DND-41 (cell line): ENCODE measurements around the gene ERMAP.
"Not testable (repeated sequence)": the region's sequence is repeated elsewhere in the genome, so short reads cannot be mapped to it uniquely, and the experiment has no call there.

Experiments used
- ATAC-seq: fragments of 200-7000 bp; cut with Tn5 transposase; 3 replicates; pipeline ENCODE4 v1.9.1; 2021; ENCODE audit warnings: low read depth; ENCODE audit not compliant: insufficient read depth
- DNase-seq: peaks from one replicate; pipeline ENCODE4 v3.0.0-alpha.2; 2020
- H2AFZ ChIP-seq: 2 replicates; pipeline ENCODE4 v1.6.0; 2012; ENCODE audit warnings: low read depth, low read length
- H3K27ac ChIP-seq: 2 replicates; pipeline ENCODE4 v1.5.1; 2012; ENCODE audit warnings: low read length, inconsistent platforms
- H3K27me3 ChIP-seq: fragments of 200-600 bp; sonication (generic); 2 replicates; pipeline ENCODE4 v1.6.0; 2012; ENCODE audit warnings: low read length, mild to moderate bottlenecking, inconsistent platforms; ENCODE audit not compliant: insufficient read depth, poor library complexity
- H3K36me3 ChIP-seq: 2 replicates; pipeline ENCODE4 v1.5.1; 2012; ENCODE audit warnings: low read length, inconsistent platforms; ENCODE audit not compliant: insufficient read depth
- H3K4me1 ChIP-seq: 2 replicates; pipeline ENCODE4 v1.5.1; 2012; ENCODE audit warnings: mild to moderate bottlenecking, low read length; ENCODE audit not compliant: insufficient read depth
- H3K4me2 ChIP-seq: 2 replicates; pipeline ENCODE4 v1.6.0; 2012; ENCODE audit warnings: mild to moderate bottlenecking, moderate library complexity, low read length, inconsistent platforms; ENCODE audit not compliant: insufficient read depth
- H3K4me3 ChIP-seq, 2 experiments: fragments of 200-600 bp in 1 of 2; shearing (Covaris generic) in 1 of 2; 2 replicates each; pipeline ENCODE4 v1.5.1; 2012 to 2016; ENCODE audit warnings: inconsistent platforms in 2 of 2, low read length in 2 of 2, mild to moderate bottlenecking in 2 of 2, low read depth in 1 of 2, moderate library complexity in 1 of 2
- H3K79me2 ChIP-seq: 2 replicates; pipeline ENCODE4 v1.6.0; 2012; ENCODE audit warnings: low read length, inconsistent platforms; ENCODE audit not compliant: insufficient read depth
- H3K9ac ChIP-seq: 2 replicates; pipeline ENCODE4 v1.6.0; 2012; ENCODE audit warnings: low read depth, mild to moderate bottlenecking, inconsistent platforms, low read length, moderate library complexity
- H3K9me3 ChIP-seq: 2 replicates; pipeline ENCODE4 v1.5.1; 2012; ENCODE audit warnings: low read length, moderate library complexity, mild to moderate bottlenecking, inconsistent platforms; ENCODE audit not compliant: insufficient read depth, severe bottlenecking
- H4K20me1 ChIP-seq: 2 replicates; pipeline ENCODE4 v1.6.0; 2012; ENCODE audit warnings: low read length; ENCODE audit not compliant: insufficient read depth
- EZH2 ChIP-seq: IDR thresholded peaks from 3 replicates; pipeline ENCODE4 v1.6.1; 2012; ENCODE audit warnings: borderline replicate concordance, low read depth, mild to moderate bottlenecking, moderate library complexity, low read length, inconsistent platforms; ENCODE audit not compliant: severe bottlenecking
- TF ChIP-seq, protein P1 (sequence below): IDR thresholded peaks from 2 replicates; pipeline ENCODE4 v1.5.1; 2012; ENCODE audit warnings: borderline replicate concordance, low read length, moderate library complexity, mild to moderate bottlenecking; ENCODE audit not compliant: poor library complexity, severe bottlenecking; ENCODE audit errors: extremely low read depth

ERMAP gene

DNA sequence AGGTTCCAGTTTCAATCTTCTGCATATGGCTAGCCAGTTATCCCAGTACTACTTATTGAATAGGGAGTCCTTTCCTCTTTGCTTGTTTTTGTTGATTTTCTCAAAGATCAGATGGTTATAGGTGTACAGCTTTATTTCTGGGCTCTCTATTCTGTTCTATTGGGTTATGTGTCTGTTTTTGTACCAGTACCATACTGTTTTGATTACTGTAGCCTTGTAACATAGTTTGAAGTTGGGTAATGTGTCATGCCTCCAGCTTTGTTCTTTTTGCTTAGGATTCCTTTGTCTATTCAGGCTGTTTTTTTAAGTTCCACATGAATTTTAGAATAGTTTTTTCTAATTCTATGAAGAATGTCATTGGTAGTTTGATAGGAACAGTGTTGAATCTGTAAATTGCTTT, 56.2 kb downstream of the ERMAP start:
- H3K27me3 ChIP-seq, H3K9ac ChIP-seq, H3K79me2 ChIP-seq, H3K4me2 ChIP-seq, H3K36me3 ChIP-seq, H3K4me3 ChIP-seq, H4K20me1 ChIP-seq, H3K4me1 ChIP-seq, H2AFZ ChIP-seq, H3K27ac ChIP-seq, H3K9me3 ChIP-seq, DNase-seq, ATAC-seq: not testable (repeated sequence)

DNA sequence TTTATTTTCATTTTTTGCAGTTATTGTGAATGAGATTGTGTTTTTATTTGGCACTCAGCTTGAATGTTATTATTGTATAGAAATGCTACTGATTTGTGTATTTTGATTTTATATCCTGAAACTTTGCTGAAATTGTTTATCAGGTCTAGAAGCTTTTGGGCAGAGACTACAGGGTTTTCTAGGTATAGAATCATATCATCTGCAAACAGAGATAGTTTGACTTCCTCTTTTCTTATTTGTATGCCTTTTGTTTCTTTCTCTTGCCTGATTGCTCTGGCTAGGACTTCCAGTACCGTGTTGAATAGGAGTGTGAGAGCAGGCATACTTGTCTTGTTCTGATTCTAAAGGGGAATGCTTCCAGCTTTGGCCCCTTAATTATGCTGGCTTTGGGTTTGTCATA, 56.7 kb downstream of the ERMAP start:
- H3K27ac ChIP-seq = no peak overlapping the region
- H3K4me3 ChIP-seq = no peak overlapping the region
- H3K27me3 ChIP-seq = peaks cover 9% of the 10 kb centered on the region
- H3K79me2 ChIP-seq = no peaks in the 10 kb centered on the region
- H4K20me1 ChIP-seq = no peaks in the 10 kb centered on the region
- no peaks in the 10 kb centered on the region for H3K4me1 ChIP-seq
- DNase-seq (no peak), ATAC-seq (no peak)
- H3K9me3 ChIP-seq = no peaks in the 10 kb centered on the region
- H2AFZ ChIP-seq = no peak overlapping the region
- H3K4me2 ChIP-seq = no peak overlapping the region
- H3K9ac ChIP-seq = no peak overlapping the region
- no peaks in the 10 kb centered on the region for H3K36me3 ChIP-seq
- TF ChIP-seq EZH2 = no peak
- TF ChIP-seq, protein P1, sequence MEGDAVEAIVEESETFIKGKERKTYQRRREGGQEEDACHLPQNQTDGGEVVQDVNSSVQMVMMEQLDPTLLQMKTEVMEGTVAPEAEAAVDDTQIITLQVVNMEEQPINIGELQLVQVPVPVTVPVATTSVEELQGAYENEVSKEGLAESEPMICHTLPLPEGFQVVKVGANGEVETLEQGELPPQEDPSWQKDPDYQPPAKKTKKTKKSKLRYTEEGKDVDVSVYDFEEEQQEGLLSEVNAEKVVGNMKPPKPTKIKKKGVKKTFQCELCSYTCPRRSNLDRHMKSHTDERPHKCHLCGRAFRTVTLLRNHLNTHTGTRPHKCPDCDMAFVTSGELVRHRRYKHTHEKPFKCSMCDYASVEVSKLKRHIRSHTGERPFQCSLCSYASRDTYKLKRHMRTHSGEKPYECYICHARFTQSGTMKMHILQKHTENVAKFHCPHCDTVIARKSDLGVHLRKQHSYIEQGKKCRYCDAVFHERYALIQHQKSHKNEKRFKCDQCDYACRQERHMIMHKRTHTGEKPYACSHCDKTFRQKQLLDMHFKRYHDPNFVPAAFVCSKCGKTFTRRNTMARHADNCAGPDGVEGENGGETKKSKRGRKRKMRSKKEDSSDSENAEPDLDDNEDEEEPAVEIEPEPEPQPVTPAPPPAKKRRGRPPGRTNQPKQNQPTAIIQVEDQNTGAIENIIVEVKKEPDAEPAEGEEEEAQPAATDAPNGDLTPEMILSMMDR = no peak

DNA sequence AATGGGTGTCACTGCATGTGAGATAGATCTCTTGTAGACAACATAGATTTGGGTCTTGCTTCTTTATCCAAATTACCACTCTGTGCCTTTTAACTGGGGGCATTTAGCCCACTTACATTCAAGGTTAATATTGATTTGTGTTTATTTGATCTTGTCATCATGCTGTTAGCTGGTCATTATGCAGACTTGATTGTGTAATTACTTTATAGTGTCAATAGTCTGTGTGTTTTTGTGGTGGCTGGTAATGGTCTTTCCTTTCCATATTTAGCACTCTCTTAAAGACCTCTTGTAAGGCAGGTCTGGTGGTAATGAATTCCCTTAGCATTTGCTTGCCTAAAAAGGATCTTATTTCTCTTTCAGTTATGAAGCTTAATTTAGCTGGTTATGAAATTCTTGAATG, 59.1 kb downstream of the ERMAP start:
- H3K4me3 ChIP-seq = no peak overlapping the region
- no peak for ATAC-seq
- DNase-seq = no peak
- peaks cover 11% of the 10 kb centered on the region for H3K9me3 ChIP-seq
- no peak overlapping the region for H2AFZ ChIP-seq
- H3K4me1 ChIP-seq = no peaks in the 10 kb centered on the region
- no peaks in the 10 kb centered on the region for H3K36me3 ChIP-seq
- no peaks in the 10 kb centered on the region for H3K79me2 ChIP-seq
- no peak overlapping the region for H3K4me2 ChIP-seq
- H3K27me3 ChIP-seq = peaks cover 7% of the 10 kb centered on the region
- TF ChIP-seq, protein P1 = no peak
- TF ChIP-seq EZH2 = no peak
- no peak overlapping the region for H3K27ac ChIP-seq
- no peak overlapping the region for H3K9ac ChIP-seq
- no peaks in the 10 kb centered on the region for H4K20me1 ChIP-seq

GRCh38 chr1:42877380-42877779, 60.5 kb downstream of the ERMAP start:
- H3K4me3 ChIP-seq = no peak overlapping the region

More at GRCh38 chr1:42877380-42877779, 60.5 kb downstream of the ERMAP start:
- H3K4me2 ChIP-seq = no peak overlapping the region
- TF ChIP-seq, protein P1 = no peak
- no peak for TF ChIP-seq EZH2
- no peaks in the 10 kb centered on the region for H4K20me1 ChIP-seq
- no peaks in the 10 kb centered on the region for H3K79me2 ChIP-seq
- no peak overlapping the region for H3K9ac ChIP-seq
- H3K36me3 ChIP-seq = no peaks in the 10 kb centered on the region
- no peak overlapping the region for H3K27ac ChIP-seq
- H3K27me3 ChIP-seq = peaks cover 6% of the 10 kb centered on the region
- DNase-seq = no peak
- H3K9me3 ChIP-seq = peaks cover 13% of the 10 kb centered on the region
- ATAC-seq = no peak
- H3K4me1 ChIP-seq = no peaks in the 10 kb centered on the region
- H2AFZ ChIP-seq = no peak overlapping the region
